B cell (primary cell): ENCODE data around the gene ANKRD11. TPM values are rescaled to one million over a fixed set of nuclear protein-coding genes. Genes with fewer than 3 reads are reported as not detected.

ENCODE experiments used
- ATAC-seq: fragments of 200-7000 bp; cut with Tn5 transposase; one replicate; pipeline ENCODE4 v1.10.0; 2021; ENCODE audit warnings: low read depth, mild to moderate bottlenecking, moderate number of reproducible peaks, moderate library complexity
- CTCF ChIA-PET: fragments of 350-600 bp; sonication (Branson Sonifier 250); formaldehyde crosslinking; loops from one replicate; lab custom pipeline; 2021; ENCODE audit warnings: antibody characterized with exemption, inconsistent platforms; lab: Charles Lee
- POLR2A ChIA-PET: fragments of 350-600 bp; sonication (Branson Sonifier 250); formaldehyde crosslinking; loops from one replicate; lab custom pipeline; 2021; ENCODE audit warnings: antibody characterized with exemption; lab: Charles Lee
- DNase-seq: peaks from one replicate; pipeline ENCODE4 v3.0.0; 2013
- H2AFZ ChIP-seq: 2 replicates; pipeline ENCODE4 v1.6.1; 2012; ENCODE audit warnings: mild to moderate bottlenecking, low read depth, low read length; ENCODE audit not compliant: insufficient read depth, poor library complexity, severe bottlenecking
- H3K27ac ChIP-seq, 2 donors: 1 replicate in 1 of 2; 2 replicates in 1 of 2; pipeline ENCODE4 v1.5.1; 2012 to 2013; ENCODE audit warnings: low read length in 2 of 2, mild to moderate bottlenecking in 2 of 2, moderate library complexity in 1 of 2
- H3K27me3 ChIP-seq, 4 experiments: fragments of 200-600 bp in 1 of 4; sonication (generic) in 1 of 4; replicated peaks in 1 of 4; 1 replicate in 2 of 4; 2 replicates in 2 of 4; pipeline versions ENCODE4 v1.6.1 to v1.7.0; 2013 to 2016; ENCODE audit warnings: low read length in 3 of 4, mild to moderate bottlenecking in 2 of 4, mixed read lengths in 1 of 4, moderate library complexity in 1 of 4; ENCODE audit not compliant: insufficient read depth in 4 of 4, control insufficient read depth in 3 of 4; ENCODE audit errors: control extremely low read depth in 1 of 4
- H3K36me3 ChIP-seq, 2 experiments: replicated peaks in 1 of 2; 1 replicate in 1 of 2; 2 replicates in 1 of 2; pipeline versions ENCODE4 v1.6.1 to v1.7.1; 2013; ENCODE audit warnings: low read length in 1 of 2; ENCODE audit not compliant: insufficient read depth in 2 of 2, control insufficient read depth in 1 of 2; ENCODE audit errors: control extremely low read depth in 1 of 2, extremely low read depth in 1 of 2
- H3K4me1 ChIP-seq, 2 donors: fragments of 200-600 bp in 1 of 2; sonication (generic) in 1 of 2; 1 replicate in 1 of 2; 2 replicates in 1 of 2; pipeline versions ENCODE4 v1.5.1 to v1.6.1; 2013 to 2017; ENCODE audit warnings: low read length in 2 of 2; ENCODE audit not compliant: control insufficient read depth in 2 of 2, insufficient read depth in 2 of 2
- H3K4me2 ChIP-seq: replicated peaks from 2 replicates; pipeline ENCODE3; 2012; ENCODE audit warnings: mild to moderate bottlenecking, low read depth, low read length; ENCODE audit not compliant: poor library complexity, severe bottlenecking
- H3K4me3 ChIP-seq, 5 experiments: fragments of 200-600 bp in 1 of 5; sonication (generic) in 1 of 5; 1 replicate in 3 of 5; 2 replicates in 2 of 5; pipeline versions ENCODE4 v1.5.1 to v1.7.0; 2011 to 2016; ENCODE audit warnings: low read length in 4 of 5, mild to moderate bottlenecking in 4 of 5, low read depth in 2 of 5, control low read depth in 1 of 5, moderate library complexity in 1 of 5; ENCODE audit not compliant: insufficient read depth in 1 of 5; ENCODE audit errors: control extremely low read depth in 1 of 5, extremely low read depth in 1 of 5
- H3K79me2 ChIP-seq: fragments of 200-600 bp; sonication (generic); one replicate; pipeline ENCODE4 v1.6.0; 2016; ENCODE audit warnings: low read length; ENCODE audit not compliant: control insufficient read depth, insufficient read depth
- H3K9ac ChIP-seq: fragments of 200-600 bp; sonication (generic); 2 replicates; pipeline ENCODE4 v1.6.1; 2017; ENCODE audit warnings: mild to moderate bottlenecking, low read length, moderate library complexity
- H3K9me3 ChIP-seq, 3 donors: one replicate each; pipeline versions ENCODE4 v1.6.1 to v1.7.1; 2013; ENCODE audit warnings: low read length in 2 of 3; ENCODE audit not compliant: control insufficient read depth in 2 of 3, insufficient read depth in 1 of 3; ENCODE audit errors: control extremely low read depth in 1 of 3
- H4K20me1 ChIP-seq: 2 replicates; pipeline ENCODE4 v1.6.0; 2012; ENCODE audit warnings: mild to moderate bottlenecking, low read length; ENCODE audit not compliant: insufficient read depth, control insufficient read depth, poor library complexity, severe bottlenecking
- H3K27ac Mint-ChIP-seq: one replicate; pipeline ENCODE4 v1.8.0; 2021; ENCODE audit warnings: mixed read lengths
- H3K27me3 Mint-ChIP-seq: one replicate; pipeline ENCODE4 v1.8.0; 2021; ENCODE audit warnings: mixed read lengths
- H3K4me1 Mint-ChIP-seq: one replicate; pipeline ENCODE4 v1.8.0; 2021; ENCODE audit warnings: mixed read lengths
- H3K4me3 Mint-ChIP-seq: one replicate; pipeline ENCODE4 v1.8.0; 2021; ENCODE audit warnings: mixed read lengths
- H3K9me3 Mint-ChIP-seq: one replicate; pipeline ENCODE4 v1.8.0; 2022; ENCODE audit warnings: mixed read lengths; ENCODE audit not compliant: insufficient read depth
- EZH2 ChIP-seq: IDR thresholded peaks from 2 replicates; pipeline ENCODE4 v1.6.1; 2012; ENCODE audit warnings: borderline replicate concordance, low read depth, mild to moderate bottlenecking, moderate library complexity, low read length; ENCODE audit not compliant: insufficient read depth, poor library complexity, severe bottlenecking
- WGBS: methylation state at CpG from one replicate; pipeline ENCODE4 v1.1.5; 2013; ENCODE audit warnings: missing lambda C conversion rate; ENCODE audit not compliant: insufficient coverage; 5-methylcytosine and 5-hydroxymethylcytosine counted together
- intact Hi-C: fragments of 100-400 bp; cut with micrococcal nuclease; formaldehyde crosslinking; loops from one replicate; pipeline ENCODE4 v1.10.0; 2022
- polyA plus RNA-seq: library from polyadenylated mRNA; depleted of rRNA; stranded (reverse); fragments of >200 nt; gene quantifications from 2 replicates; pipeline ENCODE4 v1.2.3, GENCODE V29; 2012
- total RNA-seq, 2 donors: library from RNA; stranded (reverse); fragments of 120-200 nt in 1 of 2; gene quantifications; 1 replicate in 1 of 2; 2 replicates in 1 of 2; pipeline versions ENCODE4 v1.2.3 to v1.2.4, GENCODE V29; 2013 to 2022
- TF ChIP-seq, protein P1 (sequence below): fragments of 200-600 bp; IDR thresholded peaks from one replicate; pipeline ENCODE4 v1.8.0; 2022; ENCODE audit warnings: antibody characterized with exemption, mild to moderate bottlenecking

The ANKRD11 gene
- total and polyA plus RNA-seq, 2 donors (not counting 1 experiment from before 2014, with no cell fraction given), result 67.9 to 314 TPM

DNA sequence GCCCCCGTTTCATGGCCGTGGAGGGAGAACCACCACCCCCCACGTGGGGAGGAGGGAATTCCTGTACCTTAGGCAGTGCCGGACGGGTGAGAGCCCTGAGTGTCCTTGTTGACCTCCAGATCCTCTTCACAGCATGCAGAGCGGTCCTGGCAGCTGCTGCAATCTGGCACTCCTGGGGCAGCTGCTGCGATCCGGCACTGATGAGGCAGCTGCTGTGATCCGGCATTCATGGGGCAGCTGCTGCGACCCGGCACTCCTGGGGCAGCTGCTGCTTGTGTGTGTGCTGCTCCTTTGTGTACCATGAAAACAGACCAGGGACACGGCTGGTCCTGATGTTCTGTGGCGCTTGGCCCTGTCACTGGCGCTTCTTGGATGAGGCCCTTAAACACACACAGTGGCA lies 260.1 kb downstream of the ANKRD11 start:
- ATAC-seq, result no peak
- peaks cover 4 to 25% (median 18%) of the 10 kb centered on the region in 3 donors for H3K9me3 ChIP-seq
- no peaks in the 10 kb centered on the region for H3K27me3 Mint-ChIP-seq
- peaks cover 17 to 43% of the 10 kb centered on the region in 2 experiments for H3K36me3 ChIP-seq
- no peaks in the 10 kb centered on the region for H3K4me1 ChIP-seq
- ChIA-PET POLR2A (no interaction called here), CTCF (no interaction called here)
- H3K4me1 Mint-ChIP-seq, result no peaks in the 10 kb centered on the region
- peaks cover 13% of the 10 kb centered on the region for H3K79me2 ChIP-seq
- H3K9me3 Mint-ChIP-seq, result no peaks in the 10 kb centered on the region
- no peak for DNase-seq
- no peaks in the 10 kb centered on the region for H4K20me1 ChIP-seq
- H3K4me2 ChIP-seq, result no peak overlapping the region
- no peak overlapping the region for H3K9ac ChIP-seq
- no peak overlapping the region for H2AFZ ChIP-seq
- no peaks in the 10 kb centered on the region for H3K27me3 ChIP-seq
- no peak overlapping the region for H3K4me3 ChIP-seq
- WGBS, result over 99% methylated on average over 11 of the region's 14 CpGs
- H3K27ac ChIP-seq, result no peak overlapping the region
- no peak overlapping the region for H3K27ac Mint-ChIP-seq
- intact Hi-C loops, result no loop called here
- TF ChIP-seq, protein P1, sequence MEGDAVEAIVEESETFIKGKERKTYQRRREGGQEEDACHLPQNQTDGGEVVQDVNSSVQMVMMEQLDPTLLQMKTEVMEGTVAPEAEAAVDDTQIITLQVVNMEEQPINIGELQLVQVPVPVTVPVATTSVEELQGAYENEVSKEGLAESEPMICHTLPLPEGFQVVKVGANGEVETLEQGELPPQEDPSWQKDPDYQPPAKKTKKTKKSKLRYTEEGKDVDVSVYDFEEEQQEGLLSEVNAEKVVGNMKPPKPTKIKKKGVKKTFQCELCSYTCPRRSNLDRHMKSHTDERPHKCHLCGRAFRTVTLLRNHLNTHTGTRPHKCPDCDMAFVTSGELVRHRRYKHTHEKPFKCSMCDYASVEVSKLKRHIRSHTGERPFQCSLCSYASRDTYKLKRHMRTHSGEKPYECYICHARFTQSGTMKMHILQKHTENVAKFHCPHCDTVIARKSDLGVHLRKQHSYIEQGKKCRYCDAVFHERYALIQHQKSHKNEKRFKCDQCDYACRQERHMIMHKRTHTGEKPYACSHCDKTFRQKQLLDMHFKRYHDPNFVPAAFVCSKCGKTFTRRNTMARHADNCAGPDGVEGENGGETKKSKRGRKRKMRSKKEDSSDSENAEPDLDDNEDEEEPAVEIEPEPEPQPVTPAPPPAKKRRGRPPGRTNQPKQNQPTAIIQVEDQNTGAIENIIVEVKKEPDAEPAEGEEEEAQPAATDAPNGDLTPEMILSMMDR, result no peak
- no peak for TF ChIP-seq EZH2
- H3K4me3 Mint-ChIP-seq, result no peak overlapping the region

DNA sequence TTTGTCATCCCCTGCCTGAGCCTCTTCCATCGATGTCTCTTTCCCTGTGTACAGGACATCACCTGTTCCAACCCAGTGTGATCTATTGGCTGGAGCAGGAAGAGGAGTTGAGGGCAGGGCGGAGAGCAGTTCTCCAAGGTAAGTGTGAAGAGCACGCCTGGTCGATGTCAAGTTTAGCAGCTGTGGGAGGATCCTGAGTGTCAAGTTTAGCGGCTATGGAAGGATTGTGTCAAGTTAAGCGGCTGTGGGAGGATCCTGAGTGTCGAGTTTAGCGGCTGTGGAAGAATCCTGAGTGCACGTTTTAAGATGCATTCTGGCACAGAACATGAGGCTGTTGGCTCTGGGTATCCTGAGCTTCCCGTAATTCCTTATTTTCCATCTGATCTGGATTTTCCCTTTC lies 265.7 kb downstream of the ANKRD11 start:
- H3K9ac ChIP-seq, result no peak overlapping the region
- H3K36me3 ChIP-seq, result peaks cover 13 to 54% of the 10 kb centered on the region in 2 experiments
- ATAC-seq, result no peak
- H3K9me3 ChIP-seq, result peaks cover 4 to 22% (median 18%) of the 10 kb centered on the region in 3 donors
- DNase-seq, result no peak
- WGBS, result 97% methylated on average over 6 of the region's 10 CpGs
- TF ChIP-seq, protein P1, result no peak
- TF ChIP-seq EZH2, result no peak
- H4K20me1 ChIP-seq, result no peaks in the 10 kb centered on the region
- no peaks in the 10 kb centered on the region for H3K27me3 ChIP-seq
- peaks cover 23% of the 10 kb centered on the region for H3K79me2 ChIP-seq
- H3K27me3 Mint-ChIP-seq, result no peaks in the 10 kb centered on the region
- H2AFZ ChIP-seq, result no peak overlapping the region
- no peaks in the 10 kb centered on the region for H3K9me3 Mint-ChIP-seq
- no peak overlapping the region for H3K4me3 Mint-ChIP-seq
- no peak overlapping the region for H3K27ac Mint-ChIP-seq
- no peaks in the 10 kb centered on the region for H3K4me1 ChIP-seq
- intact Hi-C loops, result no loop called here
- no peaks in the 10 kb centered on the region for H3K4me1 Mint-ChIP-seq
- H3K4me2 ChIP-seq, result no peak overlapping the region
- CTCF ChIA-PET, result no interaction called here
- H3K27ac ChIP-seq, result no peak overlapping the region
- no peak overlapping the region for H3K4me3 ChIP-seq
- POLR2A ChIA-PET, result no interaction called here
